Activated gamma-delta T cell treated with Interleukin-2 at 50 U/mL for 16 hours (primary cell): ENCODE measurements around the gene TNFRSF14.
"Not testable (repeated sequence)": the region's sequence is repeated elsewhere in the genome, so short reads cannot be mapped to it uniquely, and the experiment has no call there.

Experiments
- DNase-seq: peaks from one replicate; pipeline ENCODE4 v3.0.0-alpha.2; 2020

TNFRSF14 gene

DNA sequence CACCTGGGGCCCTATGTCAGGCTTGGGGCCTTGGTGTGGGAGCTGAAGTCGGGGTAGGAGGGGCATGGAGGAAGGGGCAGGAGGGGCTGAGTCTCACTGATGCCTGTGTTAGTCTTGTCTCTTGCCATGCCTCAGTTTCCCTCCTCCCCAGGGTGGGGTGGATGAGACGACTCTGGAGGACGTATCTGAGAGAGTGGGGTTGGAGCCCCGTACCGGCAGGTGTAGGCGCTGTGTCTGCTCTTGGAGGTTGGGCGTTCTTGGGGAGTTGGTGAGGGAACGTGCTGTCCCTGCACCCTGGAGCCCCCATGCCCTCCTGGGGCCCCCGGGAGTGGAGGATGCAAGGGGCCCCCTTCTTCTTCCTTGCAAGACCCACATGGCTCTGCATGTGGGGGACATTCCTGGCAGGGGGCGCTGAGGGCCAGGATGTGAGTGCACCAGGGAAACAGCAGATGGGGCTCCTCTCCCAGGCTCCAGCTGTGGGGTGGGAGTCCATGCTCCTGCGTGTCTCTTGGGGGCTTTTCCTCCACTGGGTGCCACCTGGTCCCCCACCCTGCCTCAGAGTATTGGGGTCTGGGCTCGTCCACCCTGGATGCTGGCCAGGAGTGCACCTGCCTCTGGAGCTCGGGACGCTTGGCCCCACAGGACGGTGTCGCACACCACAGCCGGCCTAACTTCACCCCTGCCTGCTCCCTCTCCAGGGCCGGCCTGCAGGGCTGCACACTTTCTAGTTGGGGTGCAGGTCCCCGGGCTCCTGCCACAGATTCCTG is 1.4 kb upstream of the TNFRSF14 start:
- peak; percentile 61 for DNase-seq

DNA sequence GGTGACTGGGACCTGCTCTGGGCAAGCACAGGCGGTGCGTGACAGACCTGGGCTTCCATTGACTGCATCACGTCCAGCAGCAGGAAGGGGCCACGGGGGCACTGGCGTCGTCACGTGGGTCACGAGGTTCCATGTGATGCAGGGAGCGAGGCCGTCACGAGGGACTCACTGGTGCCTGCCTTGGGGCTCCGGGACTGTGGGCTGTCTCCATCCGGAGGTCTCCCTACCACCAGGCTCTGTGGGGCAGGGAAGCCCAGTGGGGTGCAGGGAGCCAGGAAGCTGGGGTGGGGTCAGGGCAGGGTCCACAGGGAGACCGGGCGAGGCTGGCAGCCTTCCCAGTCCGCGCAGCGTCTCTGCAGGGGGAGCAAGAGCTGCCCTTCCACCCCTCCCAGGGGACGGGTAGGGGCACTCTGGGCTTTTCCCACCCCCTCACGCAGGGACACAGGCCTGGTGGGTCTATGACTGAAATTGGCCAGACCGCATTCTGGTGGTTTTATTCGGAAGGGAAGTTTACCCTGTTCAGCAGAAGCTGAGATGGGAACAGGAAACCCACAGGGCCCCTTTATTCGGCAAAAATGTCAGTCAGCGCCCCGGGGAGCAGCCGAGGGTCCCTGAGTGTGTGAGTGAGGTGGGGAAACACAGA is 416 bp upstream of the TNFRSF14 start:
- peak; percentile 62 for DNase-seq

DNA sequence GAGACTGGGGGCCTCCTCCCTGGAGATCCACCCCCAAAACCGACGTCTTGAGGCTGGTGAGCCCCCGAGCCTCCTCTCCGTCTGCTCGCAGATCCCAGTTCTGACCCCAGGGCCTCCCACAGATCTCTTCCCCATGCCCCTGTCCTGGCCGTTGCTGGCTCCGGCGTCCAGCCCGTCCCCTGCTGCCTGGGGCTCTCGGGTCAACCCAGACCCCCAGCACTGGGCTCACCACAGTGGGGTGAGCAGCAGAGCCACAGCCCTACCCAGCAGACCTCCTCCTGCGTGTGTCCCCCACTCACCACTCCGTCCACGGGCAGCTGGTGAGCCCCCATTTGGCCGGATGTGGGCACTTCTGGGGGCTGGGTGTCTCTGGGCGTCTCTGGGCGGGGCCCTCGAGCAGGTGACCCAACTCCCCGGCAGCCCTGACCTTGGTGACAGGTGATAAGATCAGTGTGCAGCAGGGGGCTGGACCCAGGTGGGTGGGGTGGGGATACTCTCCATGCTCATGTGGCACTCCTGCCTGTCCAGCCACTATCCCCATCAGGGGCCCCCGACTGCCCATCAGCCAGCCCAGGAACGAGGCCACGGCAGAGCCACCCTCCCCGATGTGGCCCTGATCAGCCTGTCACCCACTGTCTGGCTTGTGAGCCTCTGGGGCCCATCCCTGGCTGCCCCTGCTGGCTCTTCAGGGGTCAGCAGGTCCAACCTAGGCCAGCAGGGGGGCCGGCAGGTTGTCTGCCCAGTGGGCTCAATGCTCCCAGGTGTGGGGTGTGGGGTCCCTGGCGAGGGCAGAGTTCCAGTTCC is 709 bp downstream of the TNFRSF14 start:
- peak; percentile 43 for DNase-seq

DNA sequence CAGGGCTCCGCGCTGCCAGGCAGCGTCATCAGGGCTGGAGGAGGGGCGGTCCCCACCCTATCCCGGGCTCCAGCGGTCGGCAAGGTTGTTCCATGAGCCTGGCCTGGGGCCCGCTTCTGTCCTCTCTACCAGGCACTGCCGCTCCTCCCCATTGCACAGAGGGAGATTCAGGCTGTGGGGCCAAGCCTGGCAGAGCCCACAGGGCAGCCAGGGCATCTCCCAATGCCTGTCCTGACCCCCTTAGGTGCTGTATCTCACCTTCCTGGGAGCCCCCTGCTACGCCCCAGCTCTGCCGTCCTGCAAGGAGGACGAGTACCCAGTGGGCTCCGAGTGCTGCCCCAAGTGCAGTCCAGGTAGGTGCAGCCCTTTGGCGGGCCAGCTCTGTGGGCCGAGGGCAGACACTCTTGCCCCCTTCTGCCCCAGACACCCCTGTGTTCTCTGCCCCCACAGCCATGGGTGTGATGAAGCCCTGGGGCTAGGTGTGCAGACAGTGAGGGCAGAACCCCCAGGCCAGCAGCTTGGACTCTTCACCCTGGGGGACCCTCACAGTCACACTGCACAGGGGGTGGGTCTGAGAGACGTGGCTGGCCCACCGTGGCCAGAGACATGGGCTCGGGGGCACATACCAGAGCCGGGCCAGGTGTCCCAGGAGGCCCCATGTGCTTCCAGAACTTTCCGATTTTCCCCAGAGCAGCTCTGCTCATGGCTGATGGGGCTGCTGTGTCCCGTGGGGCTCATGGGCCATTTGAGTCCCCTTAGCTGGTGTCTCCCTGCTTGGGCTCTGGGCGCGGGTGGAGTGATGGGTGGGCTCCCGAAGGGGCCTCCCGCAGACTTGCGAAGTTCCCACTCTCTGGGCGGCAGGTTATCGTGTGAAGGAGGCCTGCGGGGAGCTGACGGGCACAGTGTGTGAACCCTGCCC is 1.6 kb downstream of the TNFRSF14 start:
- no peak for DNase-seq

DNA sequence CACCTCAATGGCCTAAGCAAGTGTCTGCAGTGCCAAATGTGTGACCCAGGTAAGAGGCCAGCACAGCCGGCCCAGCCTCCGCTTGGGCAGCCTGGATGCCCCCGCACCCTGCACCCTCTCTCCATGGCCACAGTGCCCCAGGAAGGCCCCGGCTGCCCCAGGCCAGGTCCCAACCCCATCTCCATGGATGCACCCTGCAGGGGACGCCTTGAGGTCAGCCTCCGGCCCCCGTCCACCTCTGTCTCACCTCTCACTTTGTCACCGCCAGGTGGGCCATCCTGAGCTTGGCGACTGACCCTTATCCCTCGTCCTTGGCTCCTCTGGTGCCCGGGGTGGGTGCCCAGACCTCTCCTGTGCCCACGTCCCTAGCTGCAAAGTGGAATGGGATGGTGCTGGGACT is 2.2 kb downstream of the TNFRSF14 start:
- DNase-seq, result no peak

DNA sequence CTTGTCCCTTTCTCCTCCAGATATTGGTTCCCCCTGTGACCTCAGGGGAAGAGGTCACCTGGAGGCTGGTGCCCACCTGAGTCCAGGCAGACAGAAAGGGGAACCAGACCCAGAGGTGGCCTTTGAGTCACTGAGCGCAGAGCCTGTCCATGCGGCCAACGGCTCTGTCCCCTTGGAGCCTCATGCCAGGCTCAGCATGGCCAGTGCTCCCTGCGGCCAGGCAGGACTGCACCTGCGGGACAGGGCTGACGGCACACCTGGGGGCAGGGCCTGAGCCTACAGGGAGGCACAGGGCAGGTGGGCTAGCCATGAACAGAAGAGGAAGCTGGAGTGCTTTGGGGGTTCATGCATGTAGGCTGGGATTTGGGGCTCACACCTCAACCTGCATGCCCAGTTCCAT is 2.7 kb downstream of the TNFRSF14 start:
- no peak for DNase-seq

DNA sequence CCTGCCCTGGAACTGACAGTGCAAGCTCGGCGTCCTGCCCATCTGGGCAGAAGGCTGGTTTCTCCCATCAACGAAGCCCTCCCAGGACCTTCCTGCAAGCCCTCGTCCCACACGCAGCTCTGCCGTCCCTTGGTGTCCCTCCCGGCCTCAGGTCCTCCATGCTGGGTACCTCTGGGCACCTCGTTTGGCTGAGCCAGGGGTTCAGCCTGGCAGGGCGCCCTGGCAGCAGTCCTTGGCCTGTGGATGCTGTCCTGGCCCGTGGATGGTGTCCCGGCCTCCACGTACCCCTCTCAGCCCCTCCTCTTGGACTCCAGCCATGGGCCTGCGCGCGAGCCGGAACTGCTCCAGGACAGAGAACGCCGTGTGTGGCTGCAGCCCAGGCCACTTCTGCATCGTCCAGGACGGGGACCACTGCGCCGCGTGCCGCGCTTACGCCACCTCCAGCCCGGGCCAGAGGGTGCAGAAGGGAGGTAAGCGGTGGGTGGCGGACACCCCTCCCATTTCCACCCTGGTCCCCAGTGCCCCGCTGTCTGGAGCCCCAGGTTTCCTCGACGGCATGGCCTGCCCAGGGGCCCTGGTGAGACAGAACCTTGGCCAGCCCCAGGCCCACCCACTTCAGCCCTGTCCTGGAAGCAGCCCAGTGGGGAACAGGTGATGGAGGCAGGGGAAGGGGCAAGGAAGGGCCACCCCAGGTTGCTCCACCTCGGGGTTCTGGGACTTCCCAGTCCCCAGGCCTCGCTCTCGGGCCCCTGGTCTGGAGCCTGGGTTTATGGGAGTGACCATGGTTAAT is 3.5 kb downstream of the TNFRSF14 start:
- DNase-seq, result no peak

DNA sequence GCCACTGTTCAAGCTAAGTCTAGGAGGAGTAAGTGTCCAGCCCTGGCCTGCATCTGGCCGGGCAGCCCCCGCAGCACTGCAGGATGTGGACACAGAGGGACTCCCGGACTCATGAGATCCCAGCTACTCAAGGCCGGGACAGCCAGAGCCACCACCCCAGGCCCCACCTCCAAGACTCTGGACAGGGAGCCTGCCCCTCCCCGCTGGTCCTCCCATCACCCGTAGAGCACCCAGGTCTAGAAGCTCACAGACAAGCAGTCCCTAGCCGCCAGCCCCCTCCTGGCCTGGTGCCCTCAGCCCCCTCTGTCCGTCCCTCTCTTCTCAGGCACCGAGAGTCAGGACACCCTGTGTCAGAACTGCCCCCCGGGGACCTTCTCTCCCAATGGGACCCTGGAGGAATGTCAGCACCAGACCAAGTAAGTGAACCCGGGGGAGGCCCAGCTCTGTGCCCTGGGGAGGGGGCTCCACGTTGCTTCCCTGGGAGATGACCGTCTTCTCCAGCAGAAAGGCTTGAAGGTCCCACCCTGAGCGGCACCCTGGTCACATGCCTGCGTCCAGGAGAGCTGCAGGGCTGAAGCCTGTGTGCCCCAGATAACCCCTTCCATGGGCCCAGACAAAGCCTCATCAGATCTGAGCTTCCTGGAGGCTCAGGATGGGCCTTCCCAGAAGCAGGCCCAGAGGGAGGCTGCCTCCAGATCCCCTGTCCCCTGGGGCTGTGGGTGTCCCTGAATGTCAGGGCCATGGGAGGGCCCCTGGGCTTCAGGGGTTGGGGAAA is 4.3 kb downstream of the TNFRSF14 start:
- no peak for DNase-seq

DNA sequence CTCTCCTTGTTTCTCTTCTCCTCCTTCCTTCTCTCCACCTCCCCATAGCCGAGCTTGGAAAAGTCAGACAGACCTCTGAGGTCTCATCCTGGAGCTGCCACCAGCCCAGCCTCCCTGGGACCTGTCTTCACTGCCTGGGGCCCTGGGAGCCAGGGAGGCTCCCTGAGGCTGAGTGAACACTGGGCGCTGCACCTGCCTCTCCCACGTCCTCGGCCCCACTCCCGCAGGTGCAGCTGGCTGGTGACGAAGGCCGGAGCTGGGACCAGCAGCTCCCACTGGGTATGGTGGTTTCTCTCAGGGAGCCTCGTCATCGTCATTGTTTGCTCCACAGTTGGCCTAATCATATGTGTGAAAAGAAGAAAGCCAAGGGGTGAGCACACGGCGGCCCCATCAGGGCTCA is 5.3 kb downstream of the TNFRSF14 start:
- DNase-seq, result no peak

DNA sequence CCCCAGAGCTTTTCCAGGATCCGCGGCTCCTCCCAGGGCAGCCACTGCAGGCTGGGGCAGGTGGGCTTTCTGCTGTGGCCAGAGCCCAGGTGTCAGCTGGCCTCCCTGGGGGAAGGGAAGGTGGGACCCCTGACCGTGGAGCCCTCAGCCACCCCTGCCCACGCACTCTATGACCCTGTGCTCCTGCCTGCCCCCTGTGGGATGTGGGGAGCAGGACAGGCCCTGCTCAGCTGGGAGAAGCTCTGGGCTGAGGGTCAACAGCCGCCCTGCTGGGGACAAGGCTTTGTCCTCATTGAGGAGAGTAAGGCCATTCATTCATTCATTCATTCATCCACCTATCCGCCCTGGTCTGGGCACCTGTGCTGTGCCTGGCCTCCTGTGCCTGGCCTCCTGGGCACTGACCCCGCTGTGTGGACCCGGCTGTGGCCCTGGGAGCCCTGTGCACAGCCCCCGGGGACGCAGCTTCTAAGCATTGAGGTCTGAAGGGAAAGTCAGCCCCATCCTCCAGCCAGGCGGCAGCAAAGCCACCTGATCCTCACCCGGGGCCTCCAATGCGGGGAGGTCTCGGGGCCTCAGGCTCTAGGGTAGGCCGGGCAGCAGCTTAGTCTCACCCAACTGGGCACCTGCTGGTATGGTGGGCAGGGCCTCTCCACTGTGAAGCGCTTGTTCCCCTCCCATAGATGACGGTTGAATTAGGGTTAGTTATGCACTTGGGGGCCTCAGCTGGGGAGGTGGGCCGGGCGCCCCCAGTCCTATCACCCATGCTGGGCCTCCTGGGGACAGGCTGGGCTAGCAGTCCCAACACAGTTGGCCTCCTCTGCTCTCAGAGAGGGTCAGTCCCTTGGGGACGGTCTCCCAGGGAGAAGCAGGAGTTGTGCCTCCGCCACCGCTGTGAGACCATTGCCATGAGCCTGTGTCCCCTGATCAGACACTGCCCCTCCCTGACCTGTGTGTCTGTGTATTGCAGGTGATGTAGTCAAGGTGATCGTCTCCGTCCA is 6.0 kb downstream of the TNFRSF14 start:
- DNase-seq, result no peak

DNA sequence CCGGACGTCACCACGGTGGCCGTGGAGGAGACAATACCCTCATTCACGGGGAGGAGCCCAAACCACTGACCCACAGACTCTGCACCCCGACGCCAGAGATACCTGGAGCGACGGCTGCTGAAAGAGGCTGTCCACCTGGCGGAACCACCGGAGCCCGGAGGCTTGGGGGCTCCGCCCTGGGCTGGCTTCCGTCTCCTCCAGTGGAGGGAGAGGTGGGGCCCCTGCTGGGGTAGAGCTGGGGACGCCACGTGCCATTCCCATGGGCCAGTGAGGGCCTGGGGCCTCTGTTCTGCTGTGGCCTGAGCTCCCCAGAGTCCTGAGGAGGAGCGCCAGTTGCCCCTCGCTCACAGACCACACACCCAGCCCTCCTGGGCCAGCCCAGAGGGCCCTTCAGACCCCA is 7.0 kb downstream of the TNFRSF14 start:
- DNase-seq, result no peak

DNA sequence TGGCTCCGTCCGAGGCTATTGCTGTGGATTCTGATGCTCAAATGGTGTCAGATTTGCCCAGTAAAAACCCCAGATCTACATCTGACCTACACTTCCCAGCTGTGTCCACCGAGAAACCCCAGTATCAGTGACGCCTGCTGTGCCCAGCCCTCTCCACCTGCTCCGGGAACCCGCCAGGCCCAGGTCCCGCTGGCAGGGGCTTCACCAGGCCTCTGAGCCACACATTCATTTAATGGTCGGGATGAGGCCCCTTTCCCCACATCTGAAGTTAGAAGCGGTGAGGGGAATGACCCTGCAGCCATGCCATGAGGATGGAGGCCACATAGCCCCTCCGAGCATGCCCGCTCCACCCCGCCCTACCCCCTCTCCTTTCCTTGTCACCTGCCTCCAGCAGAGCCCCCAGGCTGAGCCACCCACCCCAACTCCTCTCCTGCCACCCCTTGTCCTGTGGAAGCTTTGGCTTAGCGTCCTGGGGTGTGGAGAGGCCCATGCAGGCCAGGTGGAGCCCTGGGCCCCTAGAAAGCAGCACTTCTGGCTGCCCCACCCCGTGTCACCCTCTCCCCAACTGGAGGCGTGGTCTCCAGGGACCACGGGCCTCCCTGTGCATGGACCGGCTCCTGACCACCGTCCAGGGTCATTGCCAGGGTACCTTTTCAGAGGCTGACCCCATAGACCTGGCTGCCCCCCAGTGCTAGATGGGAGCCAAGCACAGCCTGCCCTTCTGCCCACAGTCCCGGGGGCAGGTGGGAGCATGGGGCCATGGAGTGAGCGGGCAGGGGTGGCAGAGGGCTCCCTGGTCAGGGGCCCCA is 8.0 kb downstream of the TNFRSF14 start:
- DNase-seq, result no peak

DNA sequence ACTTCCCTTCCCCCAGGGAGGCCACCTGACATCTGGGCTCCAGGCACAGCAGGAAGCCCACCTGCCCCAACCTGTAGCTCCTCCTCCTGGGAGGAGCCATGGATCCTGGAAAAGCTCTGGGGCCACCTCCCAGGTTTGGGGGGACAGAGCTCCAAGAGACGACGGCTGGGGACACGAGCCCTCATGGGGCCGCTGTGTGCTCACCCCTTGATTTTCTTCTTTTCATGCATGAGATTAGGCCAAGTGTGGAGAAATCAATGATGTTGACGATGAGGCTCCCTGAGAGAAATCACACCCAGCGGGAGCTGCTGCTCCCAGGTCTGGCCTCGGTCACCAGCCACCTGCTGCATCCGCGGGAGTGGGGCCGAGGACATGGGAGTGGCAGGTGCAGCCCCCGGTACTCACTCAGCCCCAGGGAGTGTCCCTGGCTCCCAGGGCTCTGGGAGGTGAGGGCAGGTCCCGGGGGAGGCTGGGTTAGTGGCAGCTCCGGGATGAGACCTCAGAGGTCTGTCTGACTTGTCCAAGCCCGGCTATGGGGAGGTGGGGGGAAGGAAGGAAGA is 8.7 kb downstream of the TNFRSF14 start:
- DNase-seq, result no peak

DNA sequence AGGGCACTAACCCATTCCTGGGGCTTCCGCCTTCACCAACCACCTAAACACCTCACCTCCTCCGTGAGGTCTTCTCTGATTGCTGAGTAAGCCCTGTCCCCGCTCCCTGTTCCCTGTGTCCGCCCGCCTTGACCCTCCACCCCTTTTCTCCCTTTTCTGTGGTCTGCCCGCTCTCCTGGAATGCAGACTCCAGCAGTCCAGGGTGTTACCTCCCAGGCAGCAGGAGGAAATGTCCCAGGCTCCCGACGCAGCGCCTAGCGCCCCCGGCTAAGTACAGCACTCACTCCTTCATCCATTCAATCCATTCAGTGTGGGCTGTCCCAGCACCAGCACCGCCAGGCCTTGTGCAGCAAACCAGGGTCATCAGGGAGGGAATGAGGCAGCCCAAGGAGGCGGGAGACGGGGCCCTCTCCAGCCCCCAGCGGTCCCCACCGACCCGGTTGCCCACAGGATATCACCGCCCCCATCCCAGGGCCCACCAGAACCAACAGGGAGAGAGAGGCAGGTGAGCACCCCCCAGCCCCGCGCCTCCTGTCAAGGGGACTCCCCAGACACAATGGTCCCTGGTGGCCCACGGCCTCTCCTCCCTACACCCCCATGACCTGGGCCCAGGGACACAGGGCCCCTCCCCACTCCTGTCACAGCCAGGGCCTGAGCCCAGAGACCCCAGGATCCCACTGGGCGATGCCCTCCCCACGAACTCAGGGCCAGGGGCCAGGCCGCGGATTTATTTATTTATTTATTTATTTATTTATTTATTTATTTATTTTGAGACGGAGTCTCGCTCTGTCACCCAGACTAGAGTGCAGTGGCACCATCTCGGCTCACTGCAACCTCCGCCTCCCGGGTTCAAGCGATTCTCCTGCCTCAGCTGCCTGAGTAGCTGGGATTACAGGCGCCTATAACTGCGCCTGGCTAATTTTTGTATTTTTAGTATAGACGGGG is 10.2 kb downstream of the TNFRSF14 start:
- no peak for DNase-seq

DNA sequence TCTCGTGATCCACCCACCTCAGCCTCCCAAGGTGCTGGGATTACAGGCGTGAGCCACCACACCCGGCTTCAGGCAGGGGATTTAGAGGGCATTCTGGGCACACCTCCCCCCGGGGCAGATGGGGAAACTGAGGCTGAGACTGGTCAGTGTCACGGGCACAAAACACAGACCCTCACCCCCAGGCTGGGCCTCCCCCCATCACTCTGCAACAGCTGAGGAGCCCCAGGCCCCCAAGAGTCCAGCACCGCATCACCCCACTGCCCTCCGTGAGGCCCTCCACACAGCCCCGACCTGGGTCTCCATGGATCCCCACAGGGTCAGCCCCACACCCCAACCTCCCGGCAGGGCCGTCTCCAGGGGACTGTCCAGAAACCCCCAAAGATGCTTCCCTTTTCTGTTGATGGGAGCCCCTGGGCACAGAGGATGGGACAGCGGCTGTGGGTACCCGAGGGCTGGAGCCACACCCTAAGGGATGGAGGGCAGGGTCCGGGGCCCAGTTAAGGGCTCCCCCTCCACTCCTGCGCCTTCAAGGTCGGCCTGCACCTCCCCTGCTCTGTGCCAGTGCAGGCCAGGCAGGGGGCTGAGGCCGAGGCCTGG is 11.0 kb downstream of the TNFRSF14 start:
- no peak for DNase-seq

DNA sequence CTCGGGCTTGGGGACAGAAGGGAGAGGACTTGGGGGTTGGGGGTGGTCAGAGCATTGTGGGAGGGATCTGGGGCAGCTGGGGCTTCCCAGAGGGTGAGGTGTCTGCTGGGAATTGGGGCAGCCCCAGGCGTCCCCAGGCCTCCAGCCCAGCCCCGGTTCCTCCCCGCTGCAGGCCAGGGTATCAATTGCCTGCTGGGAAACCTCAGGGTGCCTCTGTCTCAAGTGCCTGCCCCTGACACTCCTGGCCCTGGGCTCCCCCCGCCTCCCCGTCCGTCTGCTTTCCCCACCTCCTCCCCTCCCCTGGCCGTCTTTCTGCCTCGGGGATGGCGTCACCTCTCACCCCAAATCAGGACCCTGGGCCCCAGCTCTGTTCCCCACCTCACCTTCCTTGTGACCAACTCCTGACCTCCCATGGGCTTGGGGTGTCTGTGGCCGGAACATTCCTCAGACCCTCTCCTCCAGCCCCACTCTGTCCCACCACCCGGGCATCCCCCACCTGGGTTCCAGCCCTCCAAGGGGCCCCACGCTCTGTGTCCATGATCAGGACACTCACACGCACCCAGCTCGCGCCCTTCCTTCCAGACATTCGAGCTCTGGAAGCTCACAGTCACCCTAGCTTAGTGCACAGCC is 12.1 kb downstream of the TNFRSF14 start:
- DNase-seq, result not testable (repeated sequence)
